OCI-LY3 (cell line): ENCODE results near the gene PRH2.

ENCODE experiments used
- H2AFZ ChIP-seq: fragments of 200-600, 300-600 bp; shearing (Covaris generic); 2 replicates; pipeline ENCODE4 v1.6.0; 2014; ENCODE audit warnings: antibody characterized with exemption, low read depth, low read length
- H3K27ac ChIP-seq: fragments of 200-600, 300-600 bp; sonication (generic); 2 replicates; pipeline ENCODE4 v1.5.1; 2014; ENCODE audit warnings: mild to moderate bottlenecking, low read length, moderate library complexity, mixed read lengths
- H3K27me3 ChIP-seq: fragments of 200-600, 300-600 bp; sonication (generic); 2 replicates; pipeline ENCODE4 v1.6.1; 2014; ENCODE audit warnings: low read depth, low read length, mixed read lengths
- H3K36me3 ChIP-seq: fragments of 200-600, 300-600 bp; sonication (generic); replicated peaks from 2 replicates; pipeline ENCODE3; 2014; ENCODE audit warnings: low read depth, low read length, mixed read lengths
- H3K4me1 ChIP-seq: fragments of 300-600, 200-600 bp; sonication (generic); 2 replicates; pipeline ENCODE4 v1.6.1; 2014; ENCODE audit warnings: low read length, mixed read lengths
- H3K4me2 ChIP-seq: fragments of 200-600, 300-600 bp; sonication (generic); 2 replicates; pipeline ENCODE4 v1.6.1; 2014; ENCODE audit warnings: low read length, mixed read lengths
- H3K4me3 ChIP-seq: fragments of 300-600, 200-600 bp; sonication (generic); 2 replicates; pipeline ENCODE4 v1.5.1; 2014; ENCODE audit warnings: antibody characterized with exemption, mild to moderate bottlenecking, low read length, moderate library complexity
- H3K79me2 ChIP-seq: fragments of 300-600, 200-600 bp; shearing (Covaris generic); 2 replicates; pipeline ENCODE4 v1.6.1; 2014; ENCODE audit warnings: mild to moderate bottlenecking, low read length, mixed read lengths
- H3K9ac ChIP-seq: fragments of 300-600, 200-600 bp; shearing (Covaris generic); 2 replicates; pipeline ENCODE4 v1.6.0; 2014; ENCODE audit warnings: mild to moderate bottlenecking, low read length, moderate library complexity
- H3K9me3 ChIP-seq: fragments of 200-600, 300-600 bp; shearing (Covaris generic); 2 replicates; pipeline ENCODE4 v1.6.1; 2014; ENCODE audit warnings: low read length, mixed read lengths; ENCODE audit not compliant: insufficient read depth
- H4K20me1 ChIP-seq: fragments of 200-600, 300-600 bp; sonication (generic); 2 replicates; pipeline ENCODE4 v1.6.1; 2016; ENCODE audit warnings: low read length, mixed read lengths; ENCODE audit not compliant: insufficient read depth
- CTCF ChIP-seq: fragments of 200-600, 300-600 bp; sonication (generic); IDR thresholded peaks from 2 replicates; pipeline ENCODE4 v1.5.1; 2014; ENCODE audit warnings: antibody characterized with exemption, low read length, low read depth
- EZH2phosphoT487 ChIP-seq: fragments of 200-600 bp; shearing (Covaris generic); IDR thresholded peaks from 2 replicates; pipeline ENCODE4 v1.6.1; 2018; ENCODE audit warnings: antibody characterized with exemption, mixed run types, low read depth

The PRH2 gene

GRCh38 chr12:10896854-10897253 lies 32.2 kb upstream of the PRH2 start:
- H3K9me3 ChIP-seq, result no peaks in the 10 kb centered on the region
- no peaks in the 10 kb centered on the region for H3K27me3 ChIP-seq
- no peak overlapping the region for H3K27ac ChIP-seq
- H3K79me2 ChIP-seq, result no peaks in the 10 kb centered on the region
- H3K4me2 ChIP-seq, result no peak overlapping the region
- no peaks in the 10 kb centered on the region for H3K4me1 ChIP-seq
- peaks cover 3% of the 10 kb centered on the region for H3K36me3 ChIP-seq
- no peak overlapping the region for H2AFZ ChIP-seq
- TF ChIP-seq CTCF, result no peak
- no peak for TF ChIP-seq EZH2phosphoT487
- no peaks in the 10 kb centered on the region for H4K20me1 ChIP-seq
- no peak overlapping the region for H3K4me3 ChIP-seq
- no peak overlapping the region for H3K9ac ChIP-seq

- no peak for TF ChIP-seq EZH2phosphoT487
- TF ChIP-seq CTCF, result no peak
- no peaks in the 10 kb centered on the region for H4K20me1 ChIP-seq
These were observed 28.5 kb upstream of the PRH2 start for GRCh38 chr12:10900530-10900929.

GRCh38 chr12:10900972-10901371 lies 28.1 kb upstream of the PRH2 start:
- H3K9me3 ChIP-seq, result no peaks in the 10 kb centered on the region
- no peaks in the 10 kb centered on the region for H3K27me3 ChIP-seq
- no peak overlapping the region for H3K9ac ChIP-seq
- no peaks in the 10 kb centered on the region for H3K4me1 ChIP-seq
- no peak overlapping the region for H3K4me3 ChIP-seq
- H3K4me2 ChIP-seq, result no peak overlapping the region
- H3K79me2 ChIP-seq, result no peaks in the 10 kb centered on the region
- H2AFZ ChIP-seq, result no peak overlapping the region
- peaks cover 3% of the 10 kb centered on the region for H3K36me3 ChIP-seq
- no peak overlapping the region for H3K27ac ChIP-seq
- H4K20me1 ChIP-seq, result no peaks in the 10 kb centered on the region
- no peak for TF ChIP-seq CTCF
- no peak for TF ChIP-seq EZH2phosphoT487

More at GRCh38 chr12:10900530-10900929, 28.5 kb upstream of the PRH2 start:
- H3K27ac ChIP-seq, result no peak overlapping the region
- no peak overlapping the region for H2AFZ ChIP-seq
- no peak overlapping the region for H3K4me2 ChIP-seq
- no peaks in the 10 kb centered on the region for H3K79me2 ChIP-seq
- H3K4me3 ChIP-seq, result no peak overlapping the region
- no peaks in the 10 kb centered on the region for H3K9me3 ChIP-seq
- no peaks in the 10 kb centered on the region for H3K36me3 ChIP-seq
- H3K27me3 ChIP-seq, result no peaks in the 10 kb centered on the region
- no peaks in the 10 kb centered on the region for H3K4me1 ChIP-seq
- no peak overlapping the region for H3K9ac ChIP-seq

- no peak overlapping the region for H3K4me2 ChIP-seq
- no peaks in the 10 kb centered on the region for H3K27me3 ChIP-seq
- H2AFZ ChIP-seq, result no peak overlapping the region
- no peaks in the 10 kb centered on the region for H3K9me3 ChIP-seq
- H3K27ac ChIP-seq, result no peak overlapping the region
- TF ChIP-seq EZH2phosphoT487 (no peak), CTCF (peak; percentile 33)
- no peaks in the 10 kb centered on the region for H3K79me2 ChIP-seq
- H3K36me3 ChIP-seq, result peaks cover 3% of the 10 kb centered on the region
- no peak overlapping the region for H3K9ac ChIP-seq
- no peaks in the 10 kb centered on the region for H4K20me1 ChIP-seq
- no peaks in the 10 kb centered on the region for H3K4me1 ChIP-seq
- no peak overlapping the region for H3K4me3 ChIP-seq
These were observed 27.6 kb upstream of the PRH2 start for GRCh38 chr12:10901427-10901826.
